GM20000 (cell line): Measurements from ENCODE around the gene TEX26.

ENCODE experiments used
- DNase-seq: peaks from one replicate; pipeline ENCODE4 v3.0.0; 2012; ENCODE audit warnings: low spot score
- TF ChIP-seq, protein P1 (sequence below): IDR thresholded peaks from 2 replicates; pipeline ENCODE4 v1.5.1; 2012; ENCODE audit warnings: mild to moderate bottlenecking, control low read depth; ENCODE audit errors: extremely low read depth, missing control alignments

The TEX26 gene

DNA sequence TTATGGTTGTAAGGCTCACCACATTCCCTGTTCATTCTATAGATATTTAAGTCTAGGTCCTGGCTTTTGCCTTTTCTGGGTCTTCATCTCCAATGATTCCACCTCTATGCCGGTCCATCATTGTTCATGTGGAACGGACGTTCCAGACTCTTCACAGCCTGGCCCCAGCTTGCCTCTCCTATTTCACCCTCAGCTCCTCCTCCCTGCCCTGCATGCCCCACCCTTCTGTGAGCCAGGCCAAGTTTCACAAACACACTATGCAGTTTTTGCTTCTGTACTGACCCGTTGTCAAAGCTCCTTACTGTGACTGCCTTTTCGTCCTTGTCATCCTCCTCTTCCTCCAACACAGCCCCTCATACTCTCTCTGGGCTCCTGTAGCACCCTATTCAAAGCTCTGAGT, 31.3 kb downstream of the TEX26 start:
- no peak for DNase-seq
- TF ChIP-seq, protein P1, sequence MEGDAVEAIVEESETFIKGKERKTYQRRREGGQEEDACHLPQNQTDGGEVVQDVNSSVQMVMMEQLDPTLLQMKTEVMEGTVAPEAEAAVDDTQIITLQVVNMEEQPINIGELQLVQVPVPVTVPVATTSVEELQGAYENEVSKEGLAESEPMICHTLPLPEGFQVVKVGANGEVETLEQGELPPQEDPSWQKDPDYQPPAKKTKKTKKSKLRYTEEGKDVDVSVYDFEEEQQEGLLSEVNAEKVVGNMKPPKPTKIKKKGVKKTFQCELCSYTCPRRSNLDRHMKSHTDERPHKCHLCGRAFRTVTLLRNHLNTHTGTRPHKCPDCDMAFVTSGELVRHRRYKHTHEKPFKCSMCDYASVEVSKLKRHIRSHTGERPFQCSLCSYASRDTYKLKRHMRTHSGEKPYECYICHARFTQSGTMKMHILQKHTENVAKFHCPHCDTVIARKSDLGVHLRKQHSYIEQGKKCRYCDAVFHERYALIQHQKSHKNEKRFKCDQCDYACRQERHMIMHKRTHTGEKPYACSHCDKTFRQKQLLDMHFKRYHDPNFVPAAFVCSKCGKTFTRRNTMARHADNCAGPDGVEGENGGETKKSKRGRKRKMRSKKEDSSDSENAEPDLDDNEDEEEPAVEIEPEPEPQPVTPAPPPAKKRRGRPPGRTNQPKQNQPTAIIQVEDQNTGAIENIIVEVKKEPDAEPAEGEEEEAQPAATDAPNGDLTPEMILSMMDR, result no peak

DNA sequence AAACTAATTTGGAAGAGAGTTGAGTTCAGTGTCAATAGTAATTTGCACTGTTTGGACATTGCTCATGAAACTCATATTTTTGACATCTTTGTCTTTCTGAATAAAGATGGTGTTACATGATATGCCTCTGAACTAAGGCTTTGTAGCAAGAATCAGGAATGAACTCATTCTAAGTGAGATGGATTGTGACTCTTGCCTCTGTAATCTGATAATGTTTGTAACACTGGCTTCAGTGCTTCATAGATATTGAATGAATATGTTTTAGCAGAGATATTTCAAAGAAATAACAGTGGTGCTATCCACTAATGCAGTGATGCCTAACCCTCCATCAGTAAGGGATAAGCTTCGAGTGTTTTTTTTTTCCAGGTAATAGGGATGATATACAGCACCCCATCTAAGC, 32.9 kb downstream of the TEX26 start:
- TF ChIP-seq, protein P1, result no peak

DNA sequence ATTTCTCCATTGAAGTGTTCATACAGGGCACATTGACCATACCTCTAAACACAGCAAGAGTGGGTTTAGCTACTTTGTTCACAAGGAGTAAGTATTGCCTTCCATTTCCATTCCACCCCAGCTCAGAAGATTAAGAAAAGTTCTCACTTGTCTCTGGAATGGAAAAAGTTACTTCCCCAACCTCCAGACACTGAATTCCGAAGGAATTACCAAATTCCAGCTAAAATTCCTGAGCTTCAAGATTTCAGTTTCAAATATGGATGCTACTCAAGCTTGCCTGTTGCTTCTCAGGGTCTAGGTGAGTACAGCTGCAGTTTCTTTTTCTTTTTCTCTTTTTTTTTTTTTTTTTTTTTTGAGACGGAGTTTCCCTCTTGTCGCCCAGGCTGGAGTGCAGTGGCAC, 33.6 kb downstream of the TEX26 start:
- TF ChIP-seq, protein P1, result no peak
- DNase-seq, result no peak

More for the DNA sequence above, 32.9 kb downstream of the TEX26 start:
- no peak for DNase-seq

DNA sequence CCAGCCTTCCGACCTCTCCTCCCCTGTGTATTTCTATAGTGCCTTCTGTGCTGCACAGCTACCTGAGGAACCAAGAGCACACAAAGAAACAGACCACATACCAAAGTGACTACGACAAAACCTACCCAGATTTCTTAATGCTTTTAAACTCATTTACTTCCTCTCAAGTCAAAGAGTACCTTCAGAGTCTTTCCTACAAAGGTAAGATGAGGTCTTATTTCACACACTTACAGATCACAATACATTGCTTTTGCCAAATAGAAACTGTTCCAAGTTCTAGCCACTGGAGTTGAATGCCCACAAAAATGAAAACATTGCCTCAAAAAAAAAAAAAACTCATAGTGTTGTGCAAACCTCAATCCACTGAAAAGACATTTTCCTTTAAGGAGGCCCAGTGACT, 36.4 kb downstream of the TEX26 start:
- TF ChIP-seq, protein P1, result no peak
- no peak for DNase-seq

DNA sequence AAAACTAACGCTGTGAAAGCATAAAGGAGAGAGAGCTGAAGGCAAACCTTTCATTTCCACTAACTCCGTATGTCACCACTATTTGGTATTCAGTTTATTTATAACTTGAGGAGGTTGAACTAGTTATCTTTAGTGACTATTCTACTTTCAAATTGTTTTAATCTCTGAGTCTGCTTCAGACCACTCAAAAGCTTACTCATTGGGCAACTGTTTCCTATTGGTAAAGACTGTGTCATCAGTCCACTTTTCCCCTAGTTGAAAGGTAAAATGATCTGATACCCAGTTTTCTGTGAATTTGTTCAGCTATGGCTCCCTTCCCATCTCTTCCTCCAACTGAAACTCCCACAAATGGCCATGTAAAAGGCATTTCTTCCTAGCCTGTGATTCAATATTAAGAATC, 39.1 kb downstream of the TEX26 start:
- DNase-seq, result no peak
- TF ChIP-seq, protein P1, result no peak

DNA sequence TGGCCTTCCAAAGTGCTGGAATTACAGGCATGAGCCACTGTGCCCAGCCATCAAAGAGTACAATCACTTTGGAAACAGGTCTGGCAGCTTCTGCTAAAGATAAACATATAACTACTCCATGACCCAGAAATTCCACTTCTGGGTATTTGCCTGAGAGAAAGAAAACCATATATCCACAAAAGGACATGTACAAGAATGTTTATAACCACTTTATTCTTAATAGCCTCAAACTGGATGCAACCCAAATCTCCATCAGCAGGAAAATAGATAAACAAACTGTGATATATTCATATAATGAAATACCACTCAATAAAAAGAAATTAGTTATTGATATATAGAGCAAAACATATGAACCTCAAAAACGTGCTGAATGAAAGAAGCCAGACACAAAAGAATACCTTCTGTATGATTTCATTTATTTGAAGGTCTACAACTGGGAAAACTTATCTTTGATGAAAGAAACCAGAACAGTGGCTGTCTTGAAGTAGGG, 40.5 kb downstream of the TEX26 start:
- TF ChIP-seq, protein P1, result no peak
- DNase-seq, result no peak

DNA sequence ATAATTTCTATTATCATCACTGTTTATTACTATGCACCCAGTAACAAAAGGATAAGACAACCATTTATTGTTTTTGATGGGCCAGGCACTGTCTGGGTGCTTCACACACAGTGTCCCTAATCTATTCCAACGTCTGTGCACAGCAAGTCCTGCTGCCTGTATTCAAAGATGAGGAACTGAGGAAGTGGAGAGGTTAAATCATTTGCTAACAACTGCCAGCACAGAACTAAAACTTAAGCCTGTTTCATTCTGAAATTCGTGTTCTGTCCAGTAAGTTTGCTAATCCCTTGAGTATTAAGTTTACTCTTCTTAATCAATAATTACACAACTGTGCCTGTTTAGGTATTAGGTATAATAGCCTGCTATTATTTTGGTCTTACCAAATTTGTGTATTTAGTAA, 41.9 kb downstream of the TEX26 start:
- TF ChIP-seq, protein P1, result no peak
- DNase-seq, result no peak
